HEK293T (cell line): ENCODE data around the gene SYCE3.

Experiments
- ARNT ChIP-seq: fragments of 450-650 bp; IDR thresholded peaks from 2 replicates; pipeline ENCODE4 v1.6.1; 2017; ENCODE audit warnings: mild to moderate bottlenecking
- BHLHE40 ChIP-seq: fragments of 450-650 bp; IDR thresholded peaks from 2 replicates; pipeline ENCODE4 v1.6.1; 2016; ENCODE audit warnings: mild to moderate bottlenecking, moderate library complexity, borderline replicate concordance
- CTBP1 ChIP-seq: fragments of 450-650 bp; IDR thresholded peaks from 2 replicates; pipeline ENCODE4 v1.6.1; 2016; ENCODE audit warnings: borderline replicate concordance
- ELF4 ChIP-seq: fragments of 450-650 bp; IDR thresholded peaks from 2 replicates; pipeline ENCODE4 v1.6.1; 2017; ENCODE audit warnings: antibody characterized with exemption
- FOXA1 ChIP-seq: fragments of 450-650 bp; IDR thresholded peaks from 2 replicates; pipeline ENCODE4 v1.6.1; 2016; ENCODE audit warnings: mild to moderate bottlenecking
- FOXK2 ChIP-seq: fragments of 450-650 bp; IDR thresholded peaks from 2 replicates; pipeline ENCODE4 v1.6.1; 2016; ENCODE audit warnings: mild to moderate bottlenecking
- L3MBTL2 ChIP-seq: fragments of 450-650 bp; conservative IDR thresholded peaks from 2 replicates; pipeline ENCODE4 v1.6.1; 2016; ENCODE audit warnings: mild to moderate bottlenecking
- LEF1 ChIP-seq: fragments of 450-650 bp; IDR thresholded peaks from 2 replicates; pipeline ENCODE4 v1.6.1; 2017; ENCODE audit warnings: mild to moderate bottlenecking, borderline replicate concordance
- NFRKB ChIP-seq: fragments of 450-650 bp; IDR thresholded peaks from 2 replicates; pipeline ENCODE4 v1.6.1; 2016; ENCODE audit warnings: mild to moderate bottlenecking, moderate library complexity
- PKNOX1 ChIP-seq: fragments of 450-650 bp; IDR thresholded peaks from 2 replicates; pipeline ENCODE4 v1.6.1; 2016
- SP1 ChIP-seq: fragments of 450-650 bp; IDR thresholded peaks from 2 replicates; pipeline ENCODE4 v1.6.1; 2017
- SUZ12 ChIP-seq: fragments of 450-650 bp; IDR thresholded peaks from 2 replicates; pipeline ENCODE4 v1.6.1; 2016; ENCODE audit warnings: mild to moderate bottlenecking
- TARDBP ChIP-seq: fragments of 450-650 bp; IDR thresholded peaks from 2 replicates; pipeline ENCODE4 v1.6.1; 2016
- ZNF384 ChIP-seq: fragments of 450-650 bp; IDR thresholded peaks from 2 replicates; pipeline ENCODE4 v1.6.1; 2016

- TF ChIP-seq BHLHE40 = no peak
- no peak for TF ChIP-seq CTBP1
- TF ChIP-seq ZNF384 = no peak
- no peak for TF ChIP-seq L3MBTL2
- no peak for TF ChIP-seq FOXK2
- no peak for TF ChIP-seq LEF1
- TF ChIP-seq ARNT = no peak
- TF ChIP-seq ELF4 = no peak
- no peak for TF ChIP-seq SP1
- no peak for TF ChIP-seq FOXA1
- TF ChIP-seq SUZ12 = no peak
- no peak for TF ChIP-seq NFRKB
- TF ChIP-seq TARDBP = no peak
- TF ChIP-seq PKNOX1 = no peak
Measured at GRCh38 chr22:50602338-50602700, 39.6 kb upstream of the SYCE3 start.
